Measurements from ENCODE around the gene SELL.
"Not testable (repeated sequence)": the region's sequence is repeated elsewhere in the genome, so short reads cannot be mapped to it uniquely, and the experiment has no call there.

Gene SELL

GRCh38 chr1:169670244-169670643, 41.2 kb downstream of the SELL start:
- H3K4me1 Mint-ChIP-seq (ENCODE audit: low read depth): peaks cover 26% of the 10 kb centered on the region
- H3K27me3 Mint-ChIP-seq; H3K9me3 Mint-ChIP-seq; H3K4me3 Mint-ChIP-seq; intact Hi-C loops (cut with micrococcal nuclease); H3K27ac Mint-ChIP-seq; H3K36me3 Mint-ChIP-seq (ENCODE audit: low read depth): not testable (repeated sequence)

- H3K4me3 Mint-ChIP-seq; H3K9me3 Mint-ChIP-seq; H3K27me3 Mint-ChIP-seq; intact Hi-C loops (cut with micrococcal nuclease); H3K36me3 Mint-ChIP-seq (ENCODE audit: low read depth): not testable (repeated sequence)
- Mint-ChIP-seq H3K4me1 (ENCODE audit: low read depth) (peaks cover 26% of the 10 kb centered on the region), H3K27ac (peak overlapping the region; percentile 73)
Observed at GRCh38 chr1:169667699-169668596, 43.5 kb downstream of the SELL start.

GRCh38 chr1:169667227-169667639, 44.2 kb downstream of the SELL start:
- H3K27me3 Mint-ChIP-seq; H3K9me3 Mint-ChIP-seq; H3K36me3 Mint-ChIP-seq (ENCODE audit: low read depth); intact Hi-C loops (cut with micrococcal nuclease): not testable (repeated sequence)
- H3K4me1 Mint-ChIP-seq (ENCODE audit: low read depth): peaks cover 26% of the 10 kb centered on the region
- H3K4me3 Mint-ChIP-seq: peak overlapping the region; percentile 49
- H3K27ac Mint-ChIP-seq: peak overlapping the region; percentile 73

- H3K4me3 Mint-ChIP-seq; H3K9me3 Mint-ChIP-seq; H3K27ac Mint-ChIP-seq; H3K36me3 Mint-ChIP-seq (ENCODE audit: low read depth); H3K27me3 Mint-ChIP-seq; intact Hi-C loops (cut with micrococcal nuclease): not testable (repeated sequence)
- H3K4me1 Mint-ChIP-seq (ENCODE audit: low read depth): peaks cover 34% of the 10 kb centered on the region
Observed at GRCh38 chr1:169662680-169663079, 48.7 kb downstream of the SELL start.

GRCh38 chr1:169661066-169661465, 50.4 kb downstream of the SELL start:
- H3K27ac Mint-ChIP-seq; H3K36me3 Mint-ChIP-seq (ENCODE audit: low read depth); H3K9me3 Mint-ChIP-seq; intact Hi-C loops (cut with micrococcal nuclease); H3K27me3 Mint-ChIP-seq; H3K4me3 Mint-ChIP-seq: not testable (repeated sequence)
- H3K4me1 Mint-ChIP-seq (ENCODE audit: low read depth): peaks cover 36% of the 10 kb centered on the region

GRCh38 chr1:169658777-169659176, 52.6 kb downstream of the SELL start:
- H3K4me1 Mint-ChIP-seq (ENCODE audit: low read depth): peaks cover 34% of the 10 kb centered on the region
- not testable (repeated sequence) for H3K36me3 Mint-ChIP-seq (ENCODE audit: low read depth); H3K4me3 Mint-ChIP-seq; H3K27me3 Mint-ChIP-seq; H3K27ac Mint-ChIP-seq; H3K9me3 Mint-ChIP-seq
- intact Hi-C loops (cut with micrococcal nuclease): loop anchor here (10.0 kb wide), 1 partner anchor 54 kb away; no protein-coding TSS in a partner anchor

- intact Hi-C loops (cut with micrococcal nuclease): loop anchor here (10.0 kb wide), 1 partner anchor 49 kb away; no protein-coding TSS in a partner anchor
- H3K9me3 Mint-ChIP-seq: no peaks in the 10 kb centered on the region
- H3K27me3 Mint-ChIP-seq: no peaks in the 10 kb centered on the region
- H3K4me3 Mint-ChIP-seq: no peak overlapping the region
- no peaks in the 10 kb centered on the region for H3K36me3 Mint-ChIP-seq (ENCODE audit: low read depth)
- no peak overlapping the region for H3K27ac Mint-ChIP-seq
- peaks cover 32% of the 10 kb centered on the region for H3K4me1 Mint-ChIP-seq (ENCODE audit: low read depth)
Observed at GRCh38 chr1:169653873-169654272, 57.5 kb downstream of the SELL start.

GRCh38 chr1:169651035-169651434, 60.4 kb downstream of the SELL start:
- Mint-ChIP-seq H3K27me3 (no peaks in the 10 kb centered on the region), H3K9me3 (peaks cover 9% of the 10 kb centered on the region), H3K36me3 (ENCODE audit: low read depth) (no peaks in the 10 kb centered on the region), H3K4me3 (no peak overlapping the region), H3K4me1 (ENCODE audit: low read depth) (peaks cover 7% of the 10 kb centered on the region), H3K27ac (no peak overlapping the region)
- intact Hi-C loops (cut with micrococcal nuclease): loop anchor here (10.0 kb wide), 1 partner anchor 46 kb away; no protein-coding TSS in a partner anchor

- H3K4me3 Mint-ChIP-seq: no peak overlapping the region
- intact Hi-C loops (cut with micrococcal nuclease): loop anchor here (10.0 kb wide), 1 partner anchor 46 kb away; no protein-coding TSS in a partner anchor
- no peaks in the 10 kb centered on the region for H3K36me3 Mint-ChIP-seq (ENCODE audit: low read depth)
- no peaks in the 10 kb centered on the region for H3K27me3 Mint-ChIP-seq
- peaks cover 9% of the 10 kb centered on the region for H3K9me3 Mint-ChIP-seq
- no peak overlapping the region for H3K27ac Mint-ChIP-seq
- H3K4me1 Mint-ChIP-seq (ENCODE audit: low read depth): peaks cover 6% of the 10 kb centered on the region
Observed at GRCh38 chr1:169650551-169650950, 60.9 kb downstream of the SELL start.

GRCh38 chr1:169648709-169649108, 62.7 kb downstream of the SELL start:
- Mint-ChIP-seq H3K27ac (no peak overlapping the region), H3K27me3 (no peaks in the 10 kb centered on the region), H3K9me3 (peaks cover 9% of the 10 kb centered on the region), H3K4me3 (no peak overlapping the region), H3K36me3 (ENCODE audit: low read depth) (no peaks in the 10 kb centered on the region), H3K4me1 (ENCODE audit: low read depth) (peaks cover 6% of the 10 kb centered on the region)
- intact Hi-C loops (cut with micrococcal nuclease): no loop called here

GRCh38 chr1:169648187-169648586, 63.2 kb downstream of the SELL start:
- Mint-ChIP-seq H3K4me1 (ENCODE audit: low read depth) (peaks cover 6% of the 10 kb centered on the region), H3K27me3 (no peaks in the 10 kb centered on the region), H3K36me3 (ENCODE audit: low read depth) (no peaks in the 10 kb centered on the region), H3K9me3 (peaks cover 9% of the 10 kb centered on the region), H3K27ac (no peak overlapping the region), H3K4me3 (no peak overlapping the region)
- intact Hi-C loops (cut with micrococcal nuclease): no loop called here

- H3K4me3 Mint-ChIP-seq: no peak overlapping the region
- H3K36me3 Mint-ChIP-seq (ENCODE audit: low read depth): no peaks in the 10 kb centered on the region
- H3K27me3 Mint-ChIP-seq: no peaks in the 10 kb centered on the region
- no peak overlapping the region for H3K27ac Mint-ChIP-seq
- H3K9me3 Mint-ChIP-seq: peaks cover 9% of the 10 kb centered on the region
- H3K4me1 Mint-ChIP-seq (ENCODE audit: low read depth): peaks cover 6% of the 10 kb centered on the region
- intact Hi-C loops (cut with micrococcal nuclease): no loop called here
Observed at GRCh38 chr1:169647512-169647911, 63.9 kb downstream of the SELL start.

- H3K27ac Mint-ChIP-seq: no peak overlapping the region
- H3K4me3 Mint-ChIP-seq: no peak overlapping the region
- peaks cover 9% of the 10 kb centered on the region for H3K9me3 Mint-ChIP-seq
- H3K4me1 Mint-ChIP-seq (ENCODE audit: low read depth): peaks cover 6% of the 10 kb centered on the region
- intact Hi-C loops (cut with micrococcal nuclease): no loop called here
- H3K36me3 Mint-ChIP-seq (ENCODE audit: low read depth): no peaks in the 10 kb centered on the region
- no peaks in the 10 kb centered on the region for H3K27me3 Mint-ChIP-seq
Observed at GRCh38 chr1:169644297-169644696, 67.1 kb downstream of the SELL start.

All from dendritic cell treated with granulocyte-macrophage colony-stimulating factor and Interleukin-4, amounts not matched to agents 40 ng/mL and 50 ng/mL, for 4 days (primary cell).